HEK293T (cell line): Measurements from ENCODE around the gene RNU5B-1.

Experiments
- BHLHE40 ChIP-seq: fragments of 450-650 bp; IDR thresholded peaks from 2 replicates; pipeline ENCODE4 v1.6.1; 2016; ENCODE audit warnings: mild to moderate bottlenecking, moderate library complexity, borderline replicate concordance
- FOXA1 ChIP-seq: fragments of 450-650 bp; IDR thresholded peaks from 2 replicates; pipeline ENCODE4 v1.6.1; 2016; ENCODE audit warnings: mild to moderate bottlenecking
- FOXM1 ChIP-seq: fragments of 450-650 bp; IDR thresholded peaks from 2 replicates; pipeline ENCODE4 v1.6.1; 2017; ENCODE audit warnings: mild to moderate bottlenecking, borderline replicate concordance
- SP1 ChIP-seq: fragments of 450-650 bp; IDR thresholded peaks from 2 replicates; pipeline ENCODE4 v1.6.1; 2017
- SUZ12 ChIP-seq: fragments of 450-650 bp; IDR thresholded peaks from 2 replicates; pipeline ENCODE4 v1.6.1; 2016; ENCODE audit warnings: mild to moderate bottlenecking
- TARDBP ChIP-seq: fragments of 450-650 bp; IDR thresholded peaks from 2 replicates; pipeline ENCODE4 v1.6.1; 2016
- ZNF384 ChIP-seq: fragments of 450-650 bp; IDR thresholded peaks from 2 replicates; pipeline ENCODE4 v1.6.1; 2016

- TF ChIP-seq SUZ12 (no peak), ZNF384 (no peak), FOXM1 (no peak), FOXA1 (no peak), BHLHE40 (no peak), SP1 (no peak), TARDBP (no peak)
Observed at GRCh38 chr15:65338823-65339222, 34.3 kb downstream of the RNU5B-1 start.
